Neural progenitor cell (in vitro differentiated cells): ENCODE measurements around the gene MYLK4.

Experiments used
- CTCF ChIP-seq: fragments of 200-600 bp; sonication (generic); IDR thresholded peaks from 2 replicates; pipeline ENCODE4 v1.5.1; 2017; ENCODE audit warnings: antibody characterized with exemption, mild to moderate bottlenecking
- EZH2 ChIP-seq: fragments of 200-600 bp; sonication (generic); IDR thresholded peaks from 2 replicates; pipeline ENCODE4 v1.6.1; 2017; ENCODE audit warnings: antibody characterized with exemption, mild to moderate bottlenecking, moderate library complexity
- EZH2phosphoT487 ChIP-seq: fragments of 200-600 bp; sonication (generic); IDR thresholded peaks from 2 replicates; pipeline ENCODE4 v1.6.1; 2017; ENCODE audit warnings: antibody characterized with exemption

DNA sequence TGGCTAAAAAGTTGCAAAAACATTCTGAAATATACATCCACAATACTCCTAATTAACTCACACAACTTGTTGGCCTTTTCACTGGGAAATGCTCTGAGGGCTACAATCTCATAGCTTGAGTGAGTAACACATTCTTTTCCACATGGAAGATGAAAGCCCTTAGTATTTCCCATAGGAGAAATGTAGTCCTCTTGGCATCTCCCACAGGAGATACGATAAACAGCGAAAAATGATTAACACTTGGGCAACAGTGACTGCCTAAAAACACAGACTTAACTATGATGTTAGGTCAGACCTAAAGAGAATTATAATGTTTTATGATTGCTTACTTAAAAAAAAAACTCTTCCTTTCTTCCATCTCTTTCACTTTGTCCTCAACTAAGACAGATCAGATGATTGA lies 9.0 kb downstream of the MYLK4 start:
- TF ChIP-seq CTCF (no peak), EZH2 (no peak), EZH2phosphoT487 (no peak)
